DMS53 (cell line): ENCODE measurements around the gene DENND2C.

Source experiments
- DNase-seq: peaks from one replicate; lab custom pipeline; 2025; lab: John Stamatoyannopoulos, UW

DENND2C gene

DNA sequence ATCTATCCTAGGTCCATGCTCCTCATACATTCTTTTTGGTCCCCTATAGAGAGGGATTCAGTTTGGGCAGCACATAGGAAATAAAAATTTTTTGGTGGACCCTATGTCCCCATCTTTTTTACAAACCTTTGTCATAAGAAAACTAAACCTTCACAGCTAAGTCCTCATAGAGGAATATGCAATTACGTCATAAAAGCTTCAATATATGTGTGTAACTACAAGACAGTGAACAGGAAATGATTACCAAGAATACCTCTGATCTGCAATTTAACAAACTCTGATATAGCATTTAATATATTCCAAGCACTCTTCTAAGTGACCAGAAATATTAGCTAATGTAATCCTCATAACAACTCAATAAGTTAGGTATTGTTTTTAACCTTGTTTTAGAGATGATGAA is 6.3 kb upstream of the DENND2C start:
- no peak for DNase-seq

GRCh38 chr1:114671939-114672275 is 2.1 kb upstream of the DENND2C start:
- DNase-seq: no peak

- DNase-seq: peak; percentile 64
These were observed 1.4 kb upstream of the DENND2C start for GRCh38 chr1:114671011-114671938.

- peak; percentile 96 for DNase-seq
These were observed 498 bp upstream of the DENND2C start for GRCh38 chr1:114670083-114671010.

- DNase-seq: peak; percentile 49
These were observed 876 bp downstream of the DENND2C start for GRCh38 chr1:114668784-114669561.

GRCh38 chr1:114668373-114668772 is 1.5 kb downstream of the DENND2C start:
- no peak for DNase-seq

- no peak for DNase-seq
These were observed 2.9 kb downstream of the DENND2C start for GRCh38 chr1:114666954-114667353.

- no peak for DNase-seq
These were observed 9.6 kb downstream of the DENND2C start for GRCh38 chr1:114660238-114660637.

DNA sequence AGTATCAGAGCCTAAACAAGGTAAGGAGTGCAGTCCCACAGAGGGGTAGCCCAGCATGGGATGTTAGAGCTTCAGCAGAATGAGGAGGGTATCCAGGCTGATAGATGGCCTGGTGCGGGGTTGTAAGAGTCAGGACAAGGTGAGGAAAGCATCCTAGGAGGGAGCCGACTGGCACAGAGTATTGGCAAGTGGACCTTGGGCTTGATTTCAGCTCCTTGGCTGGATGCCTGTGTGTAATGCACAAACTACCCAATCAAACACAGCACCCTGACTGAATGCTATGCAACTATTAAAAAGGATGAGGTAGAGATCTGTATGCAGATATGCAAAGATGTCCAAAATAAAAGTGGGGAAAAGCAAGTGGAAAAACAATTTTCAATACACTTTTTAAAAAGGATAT is 18.0 kb downstream of the DENND2C start:
- DNase-seq: no peak

DNA sequence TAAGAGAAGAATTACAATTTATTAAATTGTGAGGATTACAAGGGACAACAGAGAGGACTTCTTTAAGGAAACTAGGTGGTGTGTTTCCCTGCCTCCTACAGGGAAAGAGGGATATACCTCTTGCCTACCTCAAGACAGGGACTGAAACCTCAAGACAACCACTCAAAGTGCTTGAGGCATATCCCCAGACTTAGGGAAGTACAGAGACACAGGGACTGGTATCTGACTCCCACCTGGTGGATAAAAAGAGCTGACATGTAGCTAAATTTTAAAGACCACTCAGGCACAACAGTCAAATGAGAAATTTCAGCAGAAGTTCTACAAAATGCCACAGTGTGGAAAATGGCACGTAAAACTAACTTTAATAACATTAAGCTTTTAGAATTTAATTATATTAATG is 21.3 kb downstream of the DENND2C start:
- DNase-seq: no peak

- DNase-seq: no peak
These were observed 28.5 kb downstream of the DENND2C start for GRCh38 chr1:114641377-114641776.

DNA sequence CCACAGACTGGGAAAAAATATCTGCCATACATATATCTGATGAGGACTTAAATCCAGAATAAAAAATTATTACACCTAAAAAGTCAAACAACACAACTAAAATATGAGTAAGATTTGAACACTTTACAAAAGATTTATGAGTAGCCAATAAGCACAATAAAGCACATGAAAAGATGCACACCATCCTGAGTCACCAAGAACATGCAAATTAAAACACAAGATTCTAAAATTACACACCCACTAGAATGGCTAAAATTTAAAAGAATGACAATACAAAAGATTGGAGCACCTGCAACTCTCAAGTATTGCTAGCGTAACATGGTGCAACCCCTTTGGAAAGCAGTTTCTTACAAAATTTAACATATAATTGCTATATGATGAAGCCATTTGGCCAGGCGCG is 30.9 kb downstream of the DENND2C start:
- no peak for DNase-seq

- no peak for DNase-seq
These were observed 37.4 kb downstream of the DENND2C start for GRCh38 chr1:114632427-114632826.

DNA sequence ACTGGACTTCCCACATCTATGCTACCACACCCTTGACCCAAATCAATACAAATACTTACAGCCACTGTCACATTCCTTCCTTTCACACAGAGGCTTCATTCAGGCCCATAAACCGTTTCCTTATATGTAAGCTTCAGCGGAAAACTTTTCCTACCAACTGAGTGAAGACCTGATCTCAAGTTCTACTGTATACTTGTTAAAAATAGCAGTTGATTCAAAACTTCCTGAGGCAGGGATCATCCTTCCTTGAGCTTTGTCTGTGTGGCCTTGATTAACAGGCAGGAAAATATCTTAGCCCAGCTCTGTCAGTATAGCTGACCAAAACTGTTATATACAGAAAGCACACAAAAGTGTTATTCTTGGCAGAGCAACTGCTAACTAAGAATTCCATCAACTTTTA is 42.7 kb downstream of the DENND2C start:
- DNase-seq: no peak

- DNase-seq: no peak
These were observed 46.5 kb downstream of the DENND2C start for GRCh38 chr1:114623364-114623763.

DNA sequence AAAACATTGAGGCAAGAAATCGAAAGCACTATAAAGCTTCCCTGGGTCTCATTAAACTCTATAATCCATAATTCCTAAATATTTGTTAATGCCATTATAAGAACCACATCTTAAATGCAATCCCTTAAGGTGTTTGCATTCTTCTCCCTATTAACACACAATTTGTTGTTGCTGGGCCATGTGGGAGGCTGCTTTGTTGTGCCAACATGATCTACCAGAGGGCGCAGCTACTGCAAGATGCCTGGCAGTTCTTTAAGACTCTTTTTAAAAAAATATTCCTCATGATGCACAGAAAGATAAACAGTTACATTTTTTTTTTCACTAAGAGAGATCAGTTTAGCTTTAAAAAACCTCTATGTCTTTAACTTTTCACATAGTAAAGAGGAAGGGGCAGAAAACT is 49.4 kb downstream of the DENND2C start:
- DNase-seq: no peak

- no peak for DNase-seq
These were observed 51.2 kb downstream of the DENND2C start for GRCh38 chr1:114618606-114619005.

DNA sequence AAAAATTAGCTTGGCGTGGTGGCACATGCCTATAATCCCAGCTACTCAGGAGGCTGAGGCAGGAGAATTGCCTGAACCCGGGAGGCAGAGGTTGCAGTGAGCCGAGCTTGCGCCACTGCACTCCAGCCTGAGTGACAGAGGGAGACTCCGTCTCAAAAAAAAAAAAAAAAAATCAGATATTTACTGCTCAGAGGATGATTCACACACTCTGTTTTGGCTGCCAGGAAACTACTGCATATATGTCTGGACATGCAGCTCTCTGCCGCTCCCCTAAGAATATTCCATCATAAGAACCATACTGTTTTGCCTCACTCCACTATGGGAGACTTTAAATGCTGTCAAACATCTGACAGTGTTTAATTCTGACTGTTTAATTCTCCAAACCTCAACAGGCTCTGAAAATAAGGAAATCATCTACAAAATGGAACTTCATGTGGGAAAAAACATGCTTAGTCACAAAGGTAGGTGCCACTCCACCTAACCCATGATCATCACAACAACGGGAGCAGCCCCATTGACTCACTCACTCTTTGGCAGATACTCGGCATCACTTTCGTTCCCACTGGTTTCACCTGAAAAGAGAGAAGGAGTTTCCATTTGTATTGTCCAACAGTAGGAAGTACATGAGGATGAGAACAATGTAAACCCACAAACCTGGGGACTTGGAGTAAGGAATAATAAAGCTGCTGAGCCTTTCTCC is 59.2 kb downstream of the DENND2C start:
- peak; percentile 18 for DNase-seq

DNA sequence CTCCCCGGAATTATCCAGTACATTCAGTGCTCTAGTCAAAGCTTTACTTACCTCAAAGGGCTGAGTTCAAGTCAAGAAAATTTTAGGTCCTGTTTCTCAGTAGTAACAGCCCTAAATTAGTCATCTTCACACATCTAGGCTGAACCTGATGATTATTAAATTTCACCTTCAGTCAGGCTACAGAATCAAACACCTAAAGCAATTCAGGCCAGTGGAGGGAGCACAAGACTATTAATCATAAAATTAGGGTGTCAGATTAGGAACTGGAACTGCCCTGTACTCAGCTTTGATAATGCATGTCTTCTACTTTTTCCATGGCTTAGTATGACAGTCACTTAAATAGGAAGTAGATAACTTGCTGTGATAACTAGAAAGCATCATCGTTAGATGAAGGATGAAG is 60.0 kb downstream of the DENND2C start:
- no peak for DNase-seq

- DNase-seq: no peak
These were observed 60.8 kb downstream of the DENND2C start for GRCh38 chr1:114609026-114609425.

DNA sequence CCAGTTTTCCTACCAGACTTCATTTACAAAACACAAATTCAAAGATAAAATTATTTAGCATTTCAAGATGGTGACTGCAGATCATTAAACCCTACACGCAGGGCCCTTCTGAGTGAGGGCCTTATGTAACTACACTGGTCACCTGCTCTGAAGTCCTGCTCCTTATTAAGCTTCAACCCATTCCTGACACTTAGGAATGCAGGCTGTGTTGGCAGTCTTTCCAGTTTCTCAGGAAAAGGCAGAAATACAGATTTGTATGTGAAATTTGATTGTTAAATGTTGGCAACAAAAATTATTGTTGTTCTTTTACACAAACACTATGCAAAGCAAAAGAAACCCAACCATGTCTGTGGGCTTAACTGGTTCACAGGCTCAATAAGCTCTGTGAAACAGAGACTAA is 62.6 kb downstream of the DENND2C start:
- DNase-seq: no peak

DNA sequence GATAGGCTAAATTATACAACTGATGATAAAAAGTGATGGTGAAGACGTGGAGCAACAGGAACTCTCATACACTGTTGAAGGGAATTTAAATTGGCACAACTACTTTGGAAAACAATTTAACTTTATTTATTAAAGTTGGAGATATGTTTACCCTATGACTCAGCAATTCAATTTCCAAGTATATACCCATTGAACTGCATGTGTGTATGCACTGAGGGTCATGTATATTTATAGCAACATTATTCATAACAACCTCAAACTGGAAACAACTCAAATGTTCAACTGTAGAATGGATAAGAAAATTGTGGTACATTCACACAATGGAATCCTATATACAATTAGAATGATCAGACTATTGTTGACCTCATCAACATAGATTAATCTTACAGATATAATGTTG is 71.9 kb downstream of the DENND2C start:
- DNase-seq: peak; percentile 15
